Astrocyte of the spinal cord (primary cell): Measurements from ENCODE around the gene POU4F1.
A peak's percentile ranks its signal among the peaks of the same experiment; 100 is the strongest.

Experiments used
- DNase-seq: peaks from one replicate; pipeline ENCODE4 v3.0.0; 2011; ENCODE audit warnings: low read depth, low spot score
- H3K4me3 ChIP-seq: 2 replicates; pipeline ENCODE4 v1.5.1; 2011; ENCODE audit warnings: low read depth, mild to moderate bottlenecking, low read length, moderate library complexity
- CTCF ChIP-seq: IDR thresholded peaks from 2 replicates; pipeline ENCODE4 v1.5.1; 2012; ENCODE audit warnings: low read depth, mild to moderate bottlenecking, low read length, inconsistent platforms
- in situ Hi-C: cut with HindIII; loops from 2 replicates; pipeline ENCODE4 v1.10.0; 2017; ENCODE audit warnings: low sequenced_read_pairs

The POU4F1 gene

GRCh38 chr13:78593129-78593528 is 10.2 kb downstream of the POU4F1 start:
- in situ Hi-C loops: no loop called here
- H3K4me3 ChIP-seq: no peak overlapping the region
- DNase-seq: no peak
- no peak for TF ChIP-seq CTCF

GRCh38 chr13:78592584-78592983 is 10.8 kb downstream of the POU4F1 start:
- no peak overlapping the region for H3K4me3 ChIP-seq
- no peak for DNase-seq
- no peak for TF ChIP-seq CTCF
- in situ Hi-C loops: no loop called here

DNA sequence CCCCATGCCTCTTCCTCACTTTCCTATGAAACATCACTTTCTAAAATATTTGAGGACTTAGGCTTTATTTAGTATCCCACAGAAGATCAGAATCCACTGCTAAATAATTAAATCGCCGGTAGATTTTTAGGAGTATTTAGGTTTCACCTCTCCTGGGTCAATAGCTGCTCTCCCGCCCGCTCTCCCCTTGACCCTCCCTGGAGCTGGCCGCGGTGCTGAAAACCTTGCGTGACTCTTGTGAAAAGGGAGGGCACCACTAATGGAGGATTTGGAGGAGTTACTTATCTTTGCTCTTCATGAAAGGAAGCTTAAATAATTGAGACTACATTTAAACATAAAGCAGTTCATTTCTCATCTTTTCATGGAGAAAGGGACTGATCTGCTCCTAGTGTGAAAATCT is 14.1 kb downstream of the POU4F1 start:
- DNase-seq: no peak
- in situ Hi-C loops: no loop called here
- TF ChIP-seq CTCF: no peak
- H3K4me3 ChIP-seq: no peak overlapping the region

DNA sequence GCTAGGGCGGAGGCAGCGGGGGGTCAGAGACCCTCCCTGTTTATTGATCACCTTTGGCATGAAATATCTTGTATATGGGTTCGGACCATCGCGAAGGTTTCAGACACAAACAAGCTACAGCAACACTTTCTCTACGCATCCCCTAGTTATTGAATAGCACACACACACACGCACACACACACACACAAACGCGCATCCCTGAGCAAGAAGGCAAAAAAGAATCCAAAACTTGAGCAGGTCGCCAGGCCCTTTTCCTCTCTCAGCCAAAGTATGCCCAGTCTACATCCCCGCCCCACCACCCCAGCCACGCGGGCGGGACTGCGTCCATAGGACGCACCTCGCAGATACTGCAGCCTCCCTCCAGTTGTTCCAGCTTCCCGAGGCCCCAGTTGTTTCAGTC is 16.0 kb downstream of the POU4F1 start:
- no peak for DNase-seq
- TF ChIP-seq CTCF: no peak
- H3K4me3 ChIP-seq: no peak overlapping the region
- in situ Hi-C loops: no loop called here

DNA sequence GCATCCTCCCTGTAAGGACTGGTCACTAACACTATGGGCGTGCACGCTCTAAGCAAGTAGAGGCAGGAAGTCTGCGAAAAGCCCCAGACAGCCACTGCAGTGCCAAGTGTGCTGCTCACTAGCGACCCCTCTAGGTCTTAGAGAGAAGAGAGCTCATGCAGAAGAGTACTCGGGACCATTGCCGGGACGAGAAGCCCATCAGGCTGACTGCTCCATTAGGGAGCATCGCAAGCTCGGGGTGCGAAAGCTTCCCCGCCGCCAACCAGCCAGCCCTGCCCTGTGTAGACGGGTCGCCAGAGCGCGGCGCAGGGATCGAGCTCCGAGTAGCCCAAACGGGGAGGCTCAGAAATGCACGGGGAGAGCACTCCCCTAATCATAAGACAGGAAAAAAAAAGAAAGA is 16.6 kb downstream of the POU4F1 start:
- no peak for DNase-seq
- no peak overlapping the region for H3K4me3 ChIP-seq
- TF ChIP-seq CTCF: peak; percentile 37
- in situ Hi-C loops: no loop called here

GRCh38 chr13:78576261-78576660 is 27.1 kb downstream of the POU4F1 start:
- DNase-seq: no peak
- H3K4me3 ChIP-seq: no peak overlapping the region
- in situ Hi-C loops: no loop called here

More at GRCh38 chr13:78576261-78576660, 27.1 kb downstream of the POU4F1 start:
- TF ChIP-seq CTCF: no peak
